ENCODE results near the gene ITPR3. TPM values are rescaled to one million over a fixed set of nuclear protein-coding genes. Genes with fewer than 3 reads are reported as not detected.
A peak's percentile ranks its signal among the peaks of the same experiment; 100 is the strongest.

ITPR3 gene
- total RNA-seq, 1 donor from 2014 or later, result 74.7 TPM

- ATAC-seq, result no peak
- H3K36me3 ChIP-seq, result no peaks in the 10 kb centered on the region
- intact Hi-C loops (cut with DNase I), result loop anchor here (10.0 kb wide), 1 partner anchor 111 kb away; no protein-coding TSS in a partner anchor
- DNase-seq, result no peak
- H3K4me1 ChIP-seq, result peaks cover 28% of the 10 kb centered on the region
- no peaks in the 10 kb centered on the region for H3K27me3 ChIP-seq (ENCODE audit: low read depth)
- H3K4me3 ChIP-seq, result no peak overlapping the region
- no peaks in the 10 kb centered on the region for H3K9me3 ChIP-seq
- no peak for TF ChIP-seq CTCF (IDR thresholded peaks at IDR 0.05)
- H3K27ac ChIP-seq, result no peak overlapping the region
Observed at GRCh38 chr6:33583591-33584155, 37.4 kb upstream of the ITPR3 start.

- Histone ChIP-seq H3K4me1 (peaks cover 27% of the 10 kb centered on the region), H3K27ac (no peak overlapping the region), H3K36me3 (no peaks in the 10 kb centered on the region), H3K27me3 (ENCODE audit: low read depth) (no peaks in the 10 kb centered on the region), H3K9me3 (no peaks in the 10 kb centered on the region), H3K4me3 (no peak overlapping the region)
- DNase-seq (no peak), ATAC-seq (no peak)
- no peak for TF ChIP-seq CTCF (IDR thresholded peaks at IDR 0.05)
- intact Hi-C loops (cut with DNase I), result loop anchor here (10.0 kb wide), 1 partner anchor 110 kb away; no protein-coding TSS in a partner anchor
Observed at GRCh38 chr6:33584700-33585402, 36.3 kb upstream of the ITPR3 start.

- ATAC-seq, result peak; percentile 55 to 81
- Histone ChIP-seq H3K4me3 (no peak overlapping the region), H3K4me1 (peaks cover 30% of the 10 kb centered on the region), H3K27me3 (ENCODE audit: low read depth) (no peaks in the 10 kb centered on the region), H3K9me3 (no peaks in the 10 kb centered on the region), H3K27ac (peak overlapping the region; percentile 49), H3K36me3 (no peaks in the 10 kb centered on the region)
- peak; percentile 89 for DNase-seq
- intact Hi-C loops (cut with DNase I), result loop anchor here (10.0 kb wide), 1 partner anchor 109 kb away; no protein-coding TSS in a partner anchor
- peak; percentile 99 for TF ChIP-seq CTCF (IDR thresholded peaks at IDR 0.05)
Observed at GRCh38 chr6:33585403-33586107, 35.6 kb upstream of the ITPR3 start.

GRCh38 chr6:33586108-33586640 lies 34.9 kb upstream of the ITPR3 start:
- H3K27me3 ChIP-seq (ENCODE audit: low read depth), result no peaks in the 10 kb centered on the region
- H3K9me3 ChIP-seq, result no peaks in the 10 kb centered on the region
- peak overlapping the region; percentile 48 for H3K27ac ChIP-seq
- DNase-seq (no peak), ATAC-seq (no peak)
- H3K36me3 ChIP-seq, result no peaks in the 10 kb centered on the region
- TF ChIP-seq CTCF (IDR thresholded peaks at IDR 0.05), result no peak
- no peak overlapping the region for H3K4me3 ChIP-seq
- intact Hi-C loops (cut with DNase I), result loop anchor here (10.0 kb wide), 1 partner anchor 109 kb away; no protein-coding TSS in a partner anchor
- peaks cover 35% of the 10 kb centered on the region for H3K4me1 ChIP-seq

- no peak for TF ChIP-seq CTCF (IDR thresholded peaks at IDR 0.05)
- Histone ChIP-seq H3K27me3 (ENCODE audit: low read depth) (no peaks in the 10 kb centered on the region), H3K27ac (no peak overlapping the region), H3K9me3 (no peaks in the 10 kb centered on the region), H3K36me3 (no peaks in the 10 kb centered on the region), H3K4me1 (peaks cover 43% of the 10 kb centered on the region), H3K4me3 (no peak overlapping the region)
- intact Hi-C loops (cut with DNase I), result loop anchor here (10.0 kb wide), 1 partner anchor 107 kb away; no protein-coding TSS in a partner anchor
- ATAC-seq, result no peak
- DNase-seq, result no peak
Observed at GRCh38 chr6:33587529-33587928, 33.6 kb upstream of the ITPR3 start.

Data from lower lobe of right lung (tissue), 2 donors.